CD4-positive, alpha-beta T cell treated with Interleukin-17A for 4 hours (primary cell): ENCODE measurements around the gene VTN.
"Not testable (repeated sequence)": the region's sequence is repeated elsewhere in the genome, so short reads cannot be mapped to it uniquely, and the experiment has no call there.

Source experiments
- DNase-seq: peaks from one replicate; pipeline ENCODE4 v3.0.0-alpha.2; 2020; ENCODE audit warnings: mixed read lengths

Gene VTN

GRCh38 chr17:28339431-28339830 is 30.7 kb downstream of the VTN start:
- no peak for DNase-seq

GRCh38 chr17:28338769-28339212 is 31.3 kb downstream of the VTN start:
- DNase-seq, result not testable (repeated sequence)

- DNase-seq, result no peak
Observed at GRCh38 chr17:28338056-28338768, 31.9 kb downstream of the VTN start.

- no peak for DNase-seq
Observed at GRCh38 chr17:28335959-28336871, 33.9 kb downstream of the VTN start.

GRCh38 chr17:28335201-28335958 is 34.7 kb downstream of the VTN start, which contains the start of the genes IFT20 and TNFAIP1:
Gene IFT20, minus strand, starts transcription at chr17:28335472. Its CDS starts 3,487 bp downstream, at chr17:28331985.
Gene TNFAIP1, plus strand, starts transcription at chr17:28335761. Its CDS starts 3,761 bp downstream, at chr17:28339522.
- DNase-seq, result peak; percentile 96

GRCh38 chr17:28334666-28335200 is 35.4 kb downstream of the VTN start:
- no peak for DNase-seq

GRCh38 chr17:28334171-28334570 is 35.9 kb downstream of the VTN start:
- DNase-seq, result no peak

- DNase-seq, result no peak
Observed at GRCh38 chr17:28333083-28333746, 36.9 kb downstream of the VTN start.

GRCh38 chr17:28331891-28332420 is 38.2 kb downstream of the VTN start:
- no peak for DNase-seq

GRCh38 chr17:28330671-28331070 is 39.4 kb downstream of the VTN start:
- no peak for DNase-seq

GRCh38 chr17:28328325-28328724 is 41.8 kb downstream of the VTN start:
- DNase-seq, result no peak

GRCh38 chr17:28327709-28328108 is 42.4 kb downstream of the VTN start:
- no peak for DNase-seq

- DNase-seq, result no peak
Observed at GRCh38 chr17:28327031-28327607, 43.0 kb downstream of the VTN start.

- DNase-seq, result no peak
Observed at GRCh38 chr17:28326114-28326513, 44.0 kb downstream of the VTN start.

GRCh38 chr17:28325211-28325610 is 44.9 kb downstream of the VTN start:
- no peak for DNase-seq

- DNase-seq, result no peak
Observed at GRCh38 chr17:28324781-28325180, 45.3 kb downstream of the VTN start.

GRCh38 chr17:28324267-28324745 is 45.8 kb downstream of the VTN start:
- no peak for DNase-seq

GRCh38 chr17:28320215-28321061 is 49.7 kb downstream of the VTN start:
- DNase-seq, result no peak

GRCh38 chr17:28319598-28319935 is 50.5 kb downstream of the VTN start:
- no peak for DNase-seq
